Stimulated activated CD8-positive, alpha-beta memory T cell treated with anti-CD3 and anti-CD28 coated beads, Interleukin-15, amount 100 ng/mL, for 24 hours (primary cell): ENCODE results near the gene TBC1D2B.

ENCODE experiments used
- DNase-seq: peaks from one replicate; pipeline ENCODE4 v3.0.0-alpha.2; 2020; ENCODE audit warnings: low read depth

The TBC1D2B gene

GRCh38 chr15:78072080-78072892 is 5.2 kb downstream of the TBC1D2B start:
- no peak for DNase-seq

DNA sequence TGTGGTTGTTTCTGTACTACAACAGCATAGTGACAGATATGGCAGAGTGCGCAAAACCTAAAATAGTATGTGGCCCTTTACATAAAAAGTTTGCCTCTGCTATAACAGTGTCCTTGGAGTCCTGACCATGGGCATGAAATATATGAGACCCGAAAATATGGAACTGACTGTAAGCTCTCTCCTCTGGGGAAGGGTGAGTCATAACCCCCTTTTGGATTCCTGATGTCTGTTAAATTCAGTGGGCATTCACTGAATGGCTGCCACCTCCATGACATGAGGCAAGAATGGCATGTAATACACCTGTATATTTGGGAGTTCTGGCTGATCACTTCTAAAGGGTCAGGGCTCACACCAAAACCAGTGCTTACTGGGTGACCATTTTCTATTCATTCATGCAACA is 6.1 kb downstream of the TBC1D2B start:
- no peak for DNase-seq

GRCh38 chr15:78070049-78070700 is 7.3 kb downstream of the TBC1D2B start:
- DNase-seq = no peak

GRCh38 chr15:78069462-78070029 is 8.0 kb downstream of the TBC1D2B start:
- DNase-seq = no peak

DNA sequence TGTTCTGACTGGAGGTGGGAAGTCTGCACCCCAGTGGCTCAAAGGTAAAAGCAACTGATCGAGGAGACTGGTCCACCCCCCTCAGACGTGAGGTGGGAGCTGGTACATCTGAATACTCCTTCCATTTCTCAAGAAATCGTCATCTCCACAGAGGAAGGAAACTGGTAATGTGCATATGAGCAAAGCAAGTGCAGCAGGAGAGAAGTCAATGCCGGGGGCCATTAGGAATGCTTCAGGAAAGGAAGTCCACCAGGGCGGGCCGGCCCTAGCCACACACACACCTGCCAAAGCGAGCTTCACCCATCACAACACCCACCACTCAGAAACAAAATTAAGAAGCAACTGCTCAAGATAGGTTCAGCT is 8.5 kb downstream of the TBC1D2B start:
- no peak for DNase-seq

- DNase-seq = no peak
Measured at GRCh38 chr15:78067328-78068228, 9.9 kb downstream of the TBC1D2B start.

- DNase-seq = no peak
Measured at GRCh38 chr15:78065973-78066946, 11.3 kb downstream of the TBC1D2B start.

GRCh38 chr15:78065284-78065872 is 12.1 kb downstream of the TBC1D2B start:
- no peak for DNase-seq

DNA sequence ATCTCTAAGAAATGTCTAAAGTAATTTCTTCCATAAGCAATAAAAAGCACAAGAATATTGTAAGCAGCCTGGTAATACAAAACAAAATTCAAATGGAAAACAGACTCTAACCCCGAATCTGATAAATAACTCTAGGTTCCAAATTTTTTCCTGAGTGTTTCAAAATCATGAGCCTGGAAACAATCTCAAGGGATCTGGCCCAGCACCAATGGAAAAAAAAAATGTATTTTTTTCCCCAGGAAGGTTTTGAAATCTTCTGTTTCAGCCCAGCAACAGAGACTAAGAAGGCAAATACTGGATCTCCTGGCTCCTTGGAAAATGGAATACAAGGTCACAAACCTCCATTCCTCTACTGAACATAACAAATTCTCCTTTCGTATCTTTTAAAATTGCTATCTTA is 13.0 kb downstream of the TBC1D2B start:
- DNase-seq = no peak

GRCh38 chr15:78063970-78064385 is 13.5 kb downstream of the TBC1D2B start:
- no peak for DNase-seq

- DNase-seq = no peak
Measured at GRCh38 chr15:78063217-78063616, 14.3 kb downstream of the TBC1D2B start.

DNA sequence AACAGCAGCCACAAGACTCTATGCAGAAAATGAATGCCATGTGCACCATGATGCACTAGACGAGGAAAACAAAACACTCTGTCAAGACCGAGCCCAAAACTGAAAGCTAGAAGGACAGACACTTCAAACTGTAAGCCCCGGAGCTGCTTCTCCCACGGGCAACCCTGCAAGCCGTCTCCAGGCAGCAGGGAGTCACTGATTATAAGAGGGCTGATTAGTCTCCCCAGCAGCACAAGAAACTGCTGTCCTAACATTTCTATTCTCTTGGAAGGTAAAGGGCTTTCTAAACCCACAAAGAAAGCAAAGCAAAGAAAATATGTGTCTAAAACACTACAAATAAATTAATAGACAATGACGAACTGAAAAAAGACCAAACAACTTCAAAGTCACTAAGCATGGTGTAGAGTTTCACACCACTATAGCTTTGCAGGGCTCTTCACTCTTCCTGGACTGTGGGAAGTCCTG is 15.5 kb downstream of the TBC1D2B start:
- no peak for DNase-seq

- DNase-seq = no peak
Measured at GRCh38 chr15:78060232-78060631, 17.3 kb downstream of the TBC1D2B start.

DNA sequence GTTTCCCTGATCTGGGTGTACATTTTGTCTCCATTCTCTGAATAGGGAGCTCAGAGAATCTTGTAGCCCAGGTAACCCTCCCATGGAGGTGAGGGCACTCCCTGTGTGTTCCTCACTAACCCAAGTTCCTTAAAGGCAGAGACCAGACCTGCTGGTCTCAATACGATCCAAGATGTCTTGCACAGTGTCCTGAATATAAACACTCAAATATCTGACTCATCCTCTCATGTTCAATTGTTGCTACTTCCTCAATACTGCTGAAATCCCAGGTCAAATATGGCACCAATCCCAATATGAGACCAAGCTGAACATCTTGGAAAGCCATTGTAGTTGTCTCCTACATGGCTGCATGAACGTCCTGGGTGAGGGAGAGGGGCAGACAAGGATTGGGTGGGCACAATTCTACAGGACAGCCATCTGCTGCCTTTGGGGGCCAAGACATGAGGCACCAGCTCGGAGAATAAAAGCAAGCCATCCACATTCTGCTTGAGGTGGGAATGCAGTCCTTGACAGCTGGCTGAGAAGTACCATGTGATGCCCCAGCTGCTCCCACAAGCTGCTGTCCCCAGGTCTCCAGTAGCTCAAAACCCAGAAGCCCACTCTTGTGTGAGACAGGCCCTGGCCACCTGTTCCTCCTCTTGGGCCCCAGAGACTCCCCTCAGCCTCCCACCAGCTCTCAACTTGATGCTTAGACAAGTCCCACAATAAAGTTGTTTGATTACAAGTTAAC is 18.2 kb downstream of the TBC1D2B start:
- DNase-seq = no peak

DNA sequence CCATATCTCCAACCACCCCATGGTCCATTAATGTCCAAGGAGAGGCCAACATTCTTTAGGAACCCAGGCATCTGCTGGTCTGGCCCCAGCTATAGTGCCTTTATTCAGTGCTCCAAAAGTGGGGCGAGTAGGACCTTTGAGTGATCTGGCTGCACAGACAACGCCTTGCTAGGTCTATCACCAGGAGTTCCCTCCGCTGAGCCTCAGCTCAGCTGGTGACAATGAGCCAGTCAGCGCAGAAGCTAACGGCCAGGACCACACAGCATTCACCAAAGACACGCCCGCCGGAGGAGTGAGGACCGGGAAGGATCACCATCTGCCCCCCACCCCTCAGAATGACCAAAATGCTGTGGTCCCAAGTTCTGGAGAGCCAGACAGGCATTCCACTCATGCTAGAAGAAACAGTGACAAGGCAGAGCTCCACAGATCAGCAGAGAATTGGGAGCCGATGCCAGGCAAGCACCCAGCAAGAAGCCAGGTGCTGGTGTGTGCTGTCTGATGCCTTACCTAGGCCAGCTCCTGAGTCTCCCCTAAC is 19.0 kb downstream of the TBC1D2B start:
- DNase-seq = no peak

DNA sequence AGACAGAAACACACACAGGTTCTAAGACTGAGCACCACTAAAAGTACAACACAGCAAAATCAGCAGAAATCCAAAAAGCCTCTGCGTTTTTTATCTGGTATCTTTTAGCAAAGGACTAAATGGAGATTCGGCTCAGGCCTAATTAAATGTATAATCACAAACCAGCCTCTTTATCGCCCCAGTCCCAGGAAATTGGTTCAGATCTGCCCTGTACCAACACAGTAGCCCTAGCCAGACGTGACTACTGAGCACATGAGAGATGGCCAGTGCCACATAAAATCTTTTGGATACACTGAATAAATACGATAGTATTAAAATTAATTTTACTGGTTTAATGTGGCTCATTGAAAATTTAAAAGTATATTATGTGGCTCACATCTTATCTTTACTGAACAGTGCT is 19.7 kb downstream of the TBC1D2B start:
- DNase-seq = no peak

- DNase-seq = no peak
Measured at GRCh38 chr15:78056714-78057269, 20.7 kb downstream of the TBC1D2B start.

GRCh38 chr15:78055919-78056713 is 21.4 kb downstream of the TBC1D2B start:
- no peak for DNase-seq
